NK-92 treated with Interleukin-12 subunit alpha and Interleukin-12 subunit beta, amount 100 ng/mL, for 24 hours (cell line): ENCODE measurements around the gene SEL1L2.
"Not testable (repeated sequence)": the region's sequence is repeated elsewhere in the genome, so short reads cannot be mapped to it uniquely, and the experiment has no call there.

ENCODE experiments used
- DNase-seq: peaks from one replicate; lab custom pipeline; 2025; lab: John Stamatoyannopoulos, UW

Gene SEL1L2

GRCh38 chr20:13990465-13990864 is at the start of gene SEL1L2:
TSS of gene SEL1L2 (minus strand) at chr20:13990614. CDS start at chr20:13990534, 80 bp downstream.
- DNase-seq, result no peak

GRCh38 chr20:14036567-14036966 is 46.2 kb upstream of the SEL1L2 start:
- DNase-seq, result no peak

GRCh38 chr20:14033310-14033709 is 42.9 kb upstream of the SEL1L2 start:
- no peak for DNase-seq

- no peak for DNase-seq
Measured at GRCh38 chr20:14030991-14031390, 40.6 kb upstream of the SEL1L2 start.

- DNase-seq, result no peak
Measured at GRCh38 chr20:14012671-14013070, 22.3 kb upstream of the SEL1L2 start.

- DNase-seq, result no peak
Measured at GRCh38 chr20:14009208-14009607, 18.8 kb upstream of the SEL1L2 start.

- no peak for DNase-seq
Measured at GRCh38 chr20:14005996-14006395, 15.6 kb upstream of the SEL1L2 start.

GRCh38 chr20:14000917-14001316 is 10.5 kb upstream of the SEL1L2 start:
- no peak for DNase-seq

GRCh38 chr20:13996265-13996664 is 5.9 kb upstream of the SEL1L2 start:
- DNase-seq, result no peak

GRCh38 chr20:13995841-13996240 is 5.4 kb upstream of the SEL1L2 start:
- DNase-seq, result no peak

- DNase-seq, result no peak
Measured at GRCh38 chr20:13995086-13995665, 4.8 kb upstream of the SEL1L2 start, which contains the start of gene MACROD2. TSS of gene MACROD2 (plus strand) at chr20:13995516.

GRCh38 chr20:13991955-13992354 is 1.5 kb upstream of the SEL1L2 start:
- not testable (repeated sequence) for DNase-seq

- DNase-seq, result no peak
Measured at GRCh38 chr20:13991311-13991710, 897 bp upstream of the SEL1L2 start.

GRCh38 chr20:13984211-13984610 is 6.2 kb downstream of the SEL1L2 start:
- no peak for DNase-seq

GRCh38 chr20:13960525-13960924 is 29.9 kb downstream of the SEL1L2 start:
- no peak for DNase-seq

GRCh38 chr20:13960119-13960518 is 30.3 kb downstream of the SEL1L2 start:
- no peak for DNase-seq

GRCh38 chr20:13953227-13953626 is 37.2 kb downstream of the SEL1L2 start:
- DNase-seq, result no peak

- no peak for DNase-seq
Measured at GRCh38 chr20:13947719-13948118, 42.7 kb downstream of the SEL1L2 start.

GRCh38 chr20:13941031-13941430 is 49.4 kb downstream of the SEL1L2 start:
- DNase-seq, result no peak

GRCh38 chr20:13936781-13937576 is 53.4 kb downstream of the SEL1L2 start:
- DNase-seq, result no peak

- no peak for DNase-seq
Measured at GRCh38 chr20:13934992-13935894, 55.2 kb downstream of the SEL1L2 start.

GRCh38 chr20:13930281-13930680 is 60.1 kb downstream of the SEL1L2 start:
- no peak for DNase-seq

GRCh38 chr20:13929836-13930235 is 60.6 kb downstream of the SEL1L2 start:
- no peak for DNase-seq
